Peyer's patch (tissue), 4 donors: ENCODE data around the gene CDK7.

Experiments
- CTCF ChIP-seq, 6 experiments: fragments of 450-650 bp in 4 of 6; fragments of 200-600 bp in 2 of 6; sonication (generic) in 1 of 6; IDR thresholded peaks; one replicate each; pipeline ENCODE4 v1.5.1; 2017 to 2019; ENCODE audit warnings: antibody characterized with exemption in 6 of 6, mild to moderate bottlenecking in 3 of 6, moderate library complexity in 1 of 6
- POLR2A ChIP-seq, 2 donors: fragments of 450-650 bp; IDR thresholded peaks; one replicate each; pipeline ENCODE4 v1.5.1; 2017; ENCODE audit warnings: antibody characterized with exemption in 2 of 2, mild to moderate bottlenecking in 2 of 2, moderate library complexity in 2 of 2

DNA sequence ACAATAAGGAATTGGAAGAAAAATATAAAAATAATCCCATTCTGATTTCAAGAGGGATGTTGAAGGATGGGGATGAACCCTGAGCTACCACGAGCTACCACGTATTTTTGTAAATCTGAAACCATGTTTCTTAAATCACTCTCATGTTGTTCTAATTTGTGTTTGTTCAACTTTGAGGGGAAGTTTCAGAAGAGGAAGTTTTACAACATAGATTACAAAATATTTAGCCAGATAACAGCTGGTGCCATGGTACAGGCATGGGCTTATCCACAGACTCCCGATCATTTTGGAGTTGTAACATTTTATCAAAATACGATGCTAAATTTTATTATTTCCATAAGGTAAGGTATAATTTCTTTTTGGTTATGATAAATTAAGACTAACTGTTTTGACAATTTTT is 82.7 kb downstream of the CDK7 start:
- TF ChIP-seq CTCF (IDR thresholded peaks at IDR 0.05) (no peak), POLR2A (IDR thresholded peaks at IDR 0.05) (no peak)
